Omental fat pad (tissue), 4 donors: ENCODE measurements around the gene RNF8. TPM values are rescaled to one million over a fixed set of nuclear protein-coding genes. Genes with fewer than 3 reads are reported as not detected.

Experiments
- ATAC-seq: fragments of 150-250 bp; one replicate; pipeline ENCODE4 v1.9.1; 2016; ENCODE audit warnings: mild to moderate bottlenecking, moderate library complexity; ENCODE audit not compliant: low FRiP score
- DNase-seq: peaks from one replicate; pipeline ENCODE4 v3.0.0-alpha.2; 2019; ENCODE audit warnings: low spot score
- total RNA-seq, 4 donors: library from RNA; depleted of rRNA; stranded (reverse); fragments of >200 nt; gene quantifications; one replicate each; pipeline ENCODE4 v1.1.0, GENCODE V29; 2016
- TF ChIP-seq, protein P1 (sequence below), 3 donors: fragments of 450-650 bp; IDR thresholded peaks; one replicate each; pipeline ENCODE4 v1.5.1; 2016 to 2017; ENCODE audit warnings: antibody characterized with exemption in 3 of 3, mild to moderate bottlenecking in 3 of 3, moderate library complexity in 2 of 3

RNF8 gene
- total RNA-seq, 4 donors from 2014 or later, result 9.3 to 17.0 (median 11.8) TPM

DNA sequence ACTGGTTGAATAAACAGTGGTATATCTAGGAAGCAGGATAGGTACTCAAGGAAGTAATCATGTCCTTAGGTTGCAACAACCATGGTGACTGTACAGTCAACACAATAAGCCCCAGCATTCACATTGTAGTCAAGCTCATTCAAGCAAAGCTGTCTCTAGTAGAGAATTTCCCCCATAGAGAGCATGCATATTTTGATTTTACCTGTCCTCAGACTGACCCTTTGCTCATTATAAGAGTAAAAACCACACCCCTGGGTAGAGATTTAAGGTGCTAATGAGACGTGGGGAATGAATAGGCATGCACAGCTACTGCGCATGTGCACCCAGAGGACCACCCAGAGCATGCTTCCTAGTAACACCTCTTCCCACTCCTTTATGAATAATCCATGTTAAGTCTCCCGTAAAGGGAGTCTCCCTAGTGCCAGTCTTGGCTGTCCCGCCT is 6.1 kb upstream of the RNF8 start:
- TF ChIP-seq, protein P1, sequence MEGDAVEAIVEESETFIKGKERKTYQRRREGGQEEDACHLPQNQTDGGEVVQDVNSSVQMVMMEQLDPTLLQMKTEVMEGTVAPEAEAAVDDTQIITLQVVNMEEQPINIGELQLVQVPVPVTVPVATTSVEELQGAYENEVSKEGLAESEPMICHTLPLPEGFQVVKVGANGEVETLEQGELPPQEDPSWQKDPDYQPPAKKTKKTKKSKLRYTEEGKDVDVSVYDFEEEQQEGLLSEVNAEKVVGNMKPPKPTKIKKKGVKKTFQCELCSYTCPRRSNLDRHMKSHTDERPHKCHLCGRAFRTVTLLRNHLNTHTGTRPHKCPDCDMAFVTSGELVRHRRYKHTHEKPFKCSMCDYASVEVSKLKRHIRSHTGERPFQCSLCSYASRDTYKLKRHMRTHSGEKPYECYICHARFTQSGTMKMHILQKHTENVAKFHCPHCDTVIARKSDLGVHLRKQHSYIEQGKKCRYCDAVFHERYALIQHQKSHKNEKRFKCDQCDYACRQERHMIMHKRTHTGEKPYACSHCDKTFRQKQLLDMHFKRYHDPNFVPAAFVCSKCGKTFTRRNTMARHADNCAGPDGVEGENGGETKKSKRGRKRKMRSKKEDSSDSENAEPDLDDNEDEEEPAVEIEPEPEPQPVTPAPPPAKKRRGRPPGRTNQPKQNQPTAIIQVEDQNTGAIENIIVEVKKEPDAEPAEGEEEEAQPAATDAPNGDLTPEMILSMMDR (IDR thresholded peaks at IDR 0.05), result no peak
- no peak for ATAC-seq
- no peak for DNase-seq

DNA sequence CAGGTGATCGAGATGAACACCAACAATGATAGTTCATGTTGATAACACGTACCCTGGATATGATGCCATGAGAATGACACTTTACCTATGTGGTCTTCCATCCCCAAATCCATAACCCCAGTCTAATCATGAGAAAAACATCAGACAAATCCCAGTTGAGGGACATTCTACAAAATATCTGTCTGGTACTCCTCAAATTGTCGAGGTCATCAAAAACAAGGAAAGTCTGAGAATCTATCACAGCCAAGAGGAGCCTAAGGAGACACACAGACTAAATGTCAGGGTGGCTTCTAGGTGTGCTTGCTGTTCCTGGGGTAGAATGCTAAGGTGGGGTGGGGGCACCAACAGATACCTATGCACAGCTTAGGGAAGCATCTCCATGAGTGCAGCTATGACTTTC is 2.8 kb upstream of the RNF8 start:
- DNase-seq, result no peak
- TF ChIP-seq, protein P1 (IDR thresholded peaks at IDR 0.05), result no peak
- ATAC-seq, result no peak

DNA sequence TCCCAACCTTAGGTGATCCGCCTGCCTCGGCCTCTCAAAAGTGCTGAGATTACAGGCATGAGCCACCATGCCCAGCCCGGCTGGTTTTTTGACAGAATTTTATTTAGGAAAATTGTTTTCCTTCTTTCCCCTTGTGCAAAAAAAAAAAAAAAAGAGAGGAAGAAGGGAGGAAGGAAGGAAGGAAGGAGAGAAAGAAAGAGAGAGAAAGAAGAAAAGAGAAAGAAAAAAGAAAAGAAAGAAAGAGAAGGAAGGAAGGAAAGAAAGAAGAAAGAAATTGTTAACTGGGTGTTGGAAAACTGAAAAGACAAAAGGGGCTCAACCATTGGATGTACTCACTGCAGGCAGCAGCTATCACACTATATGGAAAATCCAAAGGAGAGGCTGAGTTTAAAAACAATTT is 1.4 kb upstream of the RNF8 start:
- no peak for ATAC-seq
- no peak for DNase-seq
- TF ChIP-seq, protein P1 (IDR thresholded peaks at IDR 0.05), result no peak

DNA sequence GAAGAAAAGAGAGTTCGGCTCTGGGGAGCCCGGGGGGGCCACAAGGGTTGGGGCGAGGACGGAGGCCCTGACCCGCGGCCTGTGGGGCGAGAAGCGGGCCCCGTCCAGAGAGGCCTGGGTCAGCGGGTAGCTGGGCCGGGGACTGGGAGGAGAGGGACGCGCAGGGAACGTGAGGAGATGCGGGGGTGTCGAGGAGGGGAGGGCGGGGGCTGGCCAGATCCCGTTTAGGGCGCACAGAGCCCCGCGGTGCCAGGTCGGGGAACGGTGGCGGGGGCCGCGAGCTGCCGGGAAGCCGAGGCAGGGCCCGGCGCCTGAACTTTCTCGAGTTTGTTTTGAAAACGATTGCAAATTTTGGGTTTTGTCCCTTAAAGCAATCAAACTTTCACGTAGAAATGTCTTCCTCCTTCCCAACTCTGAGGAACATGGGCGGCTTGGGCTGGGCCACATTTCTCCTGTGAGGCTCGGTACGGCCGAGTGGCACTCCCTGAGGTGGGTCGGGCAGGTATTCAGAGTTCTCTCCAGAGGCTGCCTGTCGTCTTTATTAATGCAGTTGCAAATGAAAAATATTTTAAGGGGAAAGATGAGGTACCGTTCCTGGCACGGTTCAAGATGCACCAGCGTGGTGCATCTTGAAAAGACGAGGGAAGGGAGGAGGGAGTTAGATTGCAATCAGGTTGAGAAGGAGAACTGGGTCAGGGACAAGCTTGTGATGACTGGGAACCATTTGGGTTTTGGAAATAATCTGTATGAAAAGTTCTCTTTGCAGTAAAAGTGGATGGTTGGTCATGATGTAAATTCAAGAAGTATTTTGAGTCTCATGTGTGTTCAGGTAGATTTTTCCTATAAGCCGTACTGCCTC is 972 bp downstream of the RNF8 start:
- DNase-seq (peak; percentile 25), ATAC-seq (peak; percentile 87)
- TF ChIP-seq, protein P1 (IDR thresholded peaks at IDR 0.05), result no peak

DNA sequence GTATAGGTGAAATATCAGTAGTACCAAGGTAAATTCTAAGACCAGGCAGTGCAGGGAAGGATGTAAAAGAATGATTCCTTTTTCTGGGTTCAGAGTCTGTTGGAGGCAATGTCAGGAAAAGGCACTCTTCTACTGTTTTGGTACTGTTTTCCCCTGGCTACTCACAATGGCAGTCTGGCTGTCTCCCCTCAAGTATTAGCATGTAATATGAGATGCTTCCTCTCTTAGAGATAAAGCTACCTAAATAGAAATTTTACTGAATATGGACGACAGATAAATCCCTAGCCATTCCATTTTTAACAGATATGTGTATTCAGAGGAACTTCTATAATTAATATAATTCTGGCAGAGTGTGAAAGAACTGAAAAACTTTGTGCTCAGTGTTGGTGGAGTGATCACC is 3.5 kb downstream of the RNF8 start:
- DNase-seq, result no peak
- ATAC-seq, result no peak
- TF ChIP-seq, protein P1 (IDR thresholded peaks at IDR 0.05), result no peak

DNA sequence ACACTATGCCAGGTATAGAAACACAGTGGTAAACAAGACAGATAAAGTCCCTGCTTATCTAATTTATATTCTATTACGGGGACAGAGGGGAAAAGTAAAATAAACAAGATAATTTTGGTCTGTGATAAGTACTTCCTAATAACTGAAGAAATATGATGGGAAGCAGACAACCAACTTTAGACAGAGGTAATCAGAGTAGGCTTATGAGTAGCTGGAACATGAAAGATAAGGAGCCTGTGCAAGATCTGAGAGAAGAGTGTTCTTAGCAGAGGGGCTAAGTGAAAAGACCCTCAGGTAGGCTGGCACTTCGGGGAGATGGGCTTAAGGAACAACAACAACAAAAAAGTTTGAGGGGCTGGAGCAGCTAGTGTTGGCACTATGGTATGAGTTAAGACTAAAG is 4.1 kb downstream of the RNF8 start:
- no peak for ATAC-seq
- TF ChIP-seq, protein P1 (IDR thresholded peaks at IDR 0.05), result no peak
- no peak for DNase-seq

DNA sequence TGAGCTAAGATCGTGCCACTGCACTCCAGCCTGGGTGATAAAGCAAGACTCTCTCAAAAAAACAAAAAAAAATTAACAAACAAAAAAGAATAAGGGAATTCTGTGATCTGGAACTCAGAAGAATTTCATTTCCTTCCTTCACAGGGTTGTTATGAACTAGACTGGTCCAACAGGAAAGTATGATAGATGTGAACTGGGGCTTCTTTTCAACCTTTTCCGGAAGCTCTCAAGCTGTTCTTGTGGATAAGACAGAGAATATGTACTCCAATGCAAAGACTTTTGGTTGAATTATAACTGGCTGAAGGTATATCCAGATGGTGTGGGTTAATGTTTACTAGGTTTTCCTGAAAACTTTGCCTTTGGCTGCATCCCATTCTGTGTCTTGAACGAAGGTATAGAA is 5.3 kb downstream of the RNF8 start:
- TF ChIP-seq, protein P1 (IDR thresholded peaks at IDR 0.05), result no peak
- DNase-seq, result no peak
- ATAC-seq, result no peak
